ENCODE results near the gene APOA5. TPM values are rescaled to one million over a fixed set of nuclear protein-coding genes. Genes with fewer than 3 reads are reported as not detected.

Gene APOA5
- total RNA-seq, 2 experiments from 2014 or later = not detected

GRCh38 chr11:116782728-116783127 lies 9.0 kb downstream of the APOA5 start:
- H3K9me2 ChIP-seq (ENCODE audit: insufficient read depth, low read length) = no peaks in the 10 kb centered on the region
- CTCF ChIA-PET (ENCODE audit: unreplicated experiment) = no interaction called here
- H4K20me1 ChIP-seq (ENCODE audit: insufficient read depth, low read length) = no peaks in the 10 kb centered on the region
- H3K4me1 ChIP-seq (ENCODE audit: insufficient read depth, low read length, poor library complexity, severe bottlenecking) = peaks cover 9% of the 10 kb centered on the region
- TF ChIP-seq EZH2phosphoT487 (IDR thresholded peaks at IDR 0.05; ENCODE audit: borderline replicate concordance, low read depth, low read length) (no peak), CTCF (conservative IDR thresholded peaks at IDR 0.05; ENCODE audit: low read length) (no peak)
- H2AFZ ChIP-seq (ENCODE audit: low read length) = no peak overlapping the region
- H3K4me2 ChIP-seq (ENCODE audit: low read length) = no peak overlapping the region
- H3K79me2 ChIP-seq (ENCODE audit: insufficient read depth, low read depth, low read length) = peaks cover 21% of the 10 kb centered on the region
- no peaks in the 10 kb centered on the region for H3K9me3 ChIP-seq (ENCODE audit: low read length)
- POLR2A ChIA-PET = interaction anchor here (0.6 kb wide), 1 partner anchor 369 kb away, joined by 3 read pairs; no protein-coding TSS in a partner anchor
- H3K4me3 ChIP-seq (ENCODE audit: low read depth, low read length, poor library complexity, severe bottlenecking) = no peak overlapping the region
- H3K36me3 ChIP-seq (ENCODE audit: insufficient read depth, low read length) = peaks cover 89% of the 10 kb centered on the region
- BruUV-seq (replicated peaks) = no TSS peak
- H3K27ac ChIP-seq (ENCODE audit: low read depth, low read length, poor library complexity, severe bottlenecking) = no peak overlapping the region
- no peak for DNase-seq (ENCODE audit: low spot score)
- intact Hi-C loops (cut with micrococcal nuclease; ENCODE audit: unreplicated experiment) = no loop called here

- no peaks in the 10 kb centered on the region for H3K9me3 ChIP-seq (ENCODE audit: low read length)
- H3K27ac ChIP-seq (ENCODE audit: low read depth, low read length, poor library complexity, severe bottlenecking) = no peak overlapping the region
- no peak overlapping the region for H3K4me2 ChIP-seq (ENCODE audit: low read length)
- CTCF ChIA-PET (ENCODE audit: unreplicated experiment) = no interaction called here
- no peaks in the 10 kb centered on the region; the same call in 1 of the 2 replicates for H3K79me2 ChIP-seq (ENCODE audit: insufficient read depth, low read depth, low read length)
- POLR2A ChIA-PET = no interaction called here
- TF ChIP-seq CTCF (conservative IDR thresholded peaks at IDR 0.05; ENCODE audit: low read length) (no peak), EZH2phosphoT487 (IDR thresholded peaks at IDR 0.05; ENCODE audit: borderline replicate concordance, low read depth, low read length) (no peak)
- H3K9me2 ChIP-seq (ENCODE audit: insufficient read depth, low read length) = no peaks in the 10 kb centered on the region
- TSS peak; percentile 48 for BruUV-seq (replicated peaks)
- intact Hi-C loops (cut with micrococcal nuclease; ENCODE audit: unreplicated experiment) = no loop called here
- H3K4me1 ChIP-seq (ENCODE audit: insufficient read depth, low read length, poor library complexity, severe bottlenecking) = peaks cover 22% of the 10 kb centered on the region
- H4K20me1 ChIP-seq (ENCODE audit: insufficient read depth, low read length) = no peaks in the 10 kb centered on the region
- no peak overlapping the region for H2AFZ ChIP-seq (ENCODE audit: low read length)
- no peak overlapping the region for H3K4me3 ChIP-seq (ENCODE audit: low read depth, low read length, poor library complexity, severe bottlenecking)
- peaks cover 77% of the 10 kb centered on the region for H3K36me3 ChIP-seq (ENCODE audit: insufficient read depth, low read length)
- DNase-seq (ENCODE audit: low spot score) = no peak
Measured at GRCh38 chr11:116778556-116778955, 13.1 kb downstream of the APOA5 start.

- CTCF ChIA-PET (ENCODE audit: unreplicated experiment) = interaction anchor here (1.1 kb wide), 1 partner anchor 13 kb away, joined by 3 read pairs; no protein-coding TSS in a partner anchor
- Histone ChIP-seq H3K9me3 (ENCODE audit: low read length) (no peaks in the 10 kb centered on the region), H3K4me2 (ENCODE audit: low read length) (no peak overlapping the region), H3K4me3 (ENCODE audit: low read depth, low read length, poor library complexity, severe bottlenecking) (no peak overlapping the region), H4K20me1 (ENCODE audit: insufficient read depth, low read length) (no peaks in the 10 kb centered on the region), H3K27ac (ENCODE audit: low read depth, low read length, poor library complexity, severe bottlenecking) (peak overlapping the region; percentile 3), H3K36me3 (ENCODE audit: insufficient read depth, low read length) (peaks cover 62% of the 10 kb centered on the region), H3K4me1 (ENCODE audit: insufficient read depth, low read length, poor library complexity, severe bottlenecking) (peaks cover 26% of the 10 kb centered on the region), H2AFZ (ENCODE audit: low read length) (no peak overlapping the region), H3K9me2 (ENCODE audit: insufficient read depth, low read length) (no peaks in the 10 kb centered on the region), H3K79me2 (ENCODE audit: insufficient read depth, low read depth, low read length) (peaks cover 4% of the 10 kb centered on the region)
- no peak for DNase-seq (ENCODE audit: low spot score)
- TF ChIP-seq EZH2phosphoT487 (IDR thresholded peaks at IDR 0.05; ENCODE audit: borderline replicate concordance, low read depth, low read length) = no peak
- TF ChIP-seq CTCF (conservative IDR thresholded peaks at IDR 0.05; ENCODE audit: low read length) = no peak
- intact Hi-C loops (cut with micrococcal nuclease; ENCODE audit: unreplicated experiment) = no loop called here
- no TSS peak for BruUV-seq (replicated peaks)
- POLR2A ChIA-PET = interaction anchor here (2.1 kb wide), 1 partner anchor 10 kb away, joined by 11 read pairs; the partner anchor contains the start of gene ZPR1
Measured at GRCh38 chr11:116777056-116777455, 14.6 kb downstream of the APOA5 start.
